ENCODE measurements around the gene NUTM2A.
"Not testable (repeated sequence)": the region's sequence is repeated elsewhere in the genome, so short reads cannot be mapped to it uniquely, and the experiment has no call there.

The NUTM2A gene

GRCh38 chr10:87219370-87219769, 5.9 kb upstream of the NUTM2A start:
- not testable (repeated sequence) for H3K4me3 ChIP-seq (ENCODE audit: low read depth in 1 of 2, low read length in 1 of 2); H3K9me3 ChIP-seq; H3K36me3 ChIP-seq; H3K4me1 ChIP-seq (ENCODE audit: control insufficient read depth in 1 of 2, insufficient read depth in 1 of 2, low read depth in 1 of 2, low read length in 1 of 2); H3K27ac ChIP-seq
- peaks cover 25% of the 10 kb centered on the region for H3K27me3 ChIP-seq

GRCh38 chr10:87222789-87223188, 2.5 kb upstream of the NUTM2A start:
- H3K9me3 ChIP-seq; H3K27me3 ChIP-seq; H3K4me3 ChIP-seq (ENCODE audit: low read depth in 1 of 2, low read length in 1 of 2); H3K27ac ChIP-seq; H3K4me1 ChIP-seq (ENCODE audit: control insufficient read depth in 1 of 2, insufficient read depth in 1 of 2, low read depth in 1 of 2, low read length in 1 of 2); H3K36me3 ChIP-seq: not testable (repeated sequence)

GRCh38 chr10:87228247-87228646, 3.0 kb downstream of the NUTM2A start:
- H3K4me1 ChIP-seq (ENCODE audit: control insufficient read depth in 1 of 2, insufficient read depth in 1 of 2, low read depth in 1 of 2, low read length in 1 of 2); H3K27ac ChIP-seq; H3K36me3 ChIP-seq; H3K9me3 ChIP-seq; H3K27me3 ChIP-seq; H3K4me3 ChIP-seq (ENCODE audit: low read depth in 1 of 2, low read length in 1 of 2): not testable (repeated sequence)

- not testable (repeated sequence) for H3K4me1 ChIP-seq (ENCODE audit: control insufficient read depth in 1 of 2, insufficient read depth in 1 of 2, low read depth in 1 of 2, low read length in 1 of 2); H3K9me3 ChIP-seq; H3K4me3 ChIP-seq (ENCODE audit: low read depth in 1 of 2, low read length in 1 of 2); H3K27me3 ChIP-seq; H3K27ac ChIP-seq; H3K36me3 ChIP-seq
These were observed 4.0 kb downstream of the NUTM2A start for GRCh38 chr10:87229211-87229610.

GRCh38 chr10:87234854-87235253, 9.6 kb downstream of the NUTM2A start:
- H3K27ac ChIP-seq; H3K4me1 ChIP-seq (ENCODE audit: control insufficient read depth in 1 of 2, insufficient read depth in 1 of 2, low read depth in 1 of 2, low read length in 1 of 2); H3K36me3 ChIP-seq; H3K27me3 ChIP-seq; H3K9me3 ChIP-seq; H3K4me3 ChIP-seq (ENCODE audit: low read depth in 1 of 2, low read length in 1 of 2): not testable (repeated sequence)

GRCh38 chr10:87237244-87237643, 12.0 kb downstream of the NUTM2A start:
- H3K4me3 ChIP-seq (ENCODE audit: low read depth in 1 of 2, low read length in 1 of 2); H3K27me3 ChIP-seq; H3K27ac ChIP-seq; H3K4me1 ChIP-seq (ENCODE audit: control insufficient read depth in 1 of 2, insufficient read depth in 1 of 2, low read depth in 1 of 2, low read length in 1 of 2); H3K36me3 ChIP-seq; H3K9me3 ChIP-seq: not testable (repeated sequence)

GRCh38 chr10:87239346-87239808, 14.1 kb downstream of the NUTM2A start:
- not testable (repeated sequence) for H3K27me3 ChIP-seq; H3K4me1 ChIP-seq (ENCODE audit: control insufficient read depth in 1 of 2, insufficient read depth in 1 of 2, low read depth in 1 of 2, low read length in 1 of 2); H3K27ac ChIP-seq; H3K4me3 ChIP-seq (ENCODE audit: low read depth in 1 of 2, low read length in 1 of 2); H3K36me3 ChIP-seq; H3K9me3 ChIP-seq

GRCh38 chr10:87242192-87242591, 16.9 kb downstream of the NUTM2A start:
- H3K9me3 ChIP-seq; H3K27ac ChIP-seq; H3K4me1 ChIP-seq (ENCODE audit: control insufficient read depth in 1 of 2, insufficient read depth in 1 of 2, low read depth in 1 of 2, low read length in 1 of 2); H3K36me3 ChIP-seq; H3K27me3 ChIP-seq; H3K4me3 ChIP-seq (ENCODE audit: low read depth in 1 of 2, low read length in 1 of 2): not testable (repeated sequence)

- H3K27me3 ChIP-seq; H3K36me3 ChIP-seq; H3K4me3 ChIP-seq (ENCODE audit: low read depth in 1 of 2, low read length in 1 of 2); H3K9me3 ChIP-seq; H3K27ac ChIP-seq; H3K4me1 ChIP-seq (ENCODE audit: control insufficient read depth in 1 of 2, insufficient read depth in 1 of 2, low read depth in 1 of 2, low read length in 1 of 2): not testable (repeated sequence)
These were observed 22.1 kb downstream of the NUTM2A start for GRCh38 chr10:87247335-87247734.

- not testable (repeated sequence) for H3K27ac ChIP-seq; H3K4me3 ChIP-seq (ENCODE audit: low read depth in 1 of 2, low read length in 1 of 2); H3K36me3 ChIP-seq; H3K4me1 ChIP-seq (ENCODE audit: control insufficient read depth in 1 of 2, insufficient read depth in 1 of 2, low read depth in 1 of 2, low read length in 1 of 2); H3K9me3 ChIP-seq; H3K27me3 ChIP-seq
These were observed 23.6 kb downstream of the NUTM2A start for GRCh38 chr10:87248818-87249353.

- H3K4me3 ChIP-seq (ENCODE audit: low read depth in 1 of 2, low read length in 1 of 2); H3K27ac ChIP-seq; H3K4me1 ChIP-seq (ENCODE audit: control insufficient read depth in 1 of 2, insufficient read depth in 1 of 2, low read depth in 1 of 2, low read length in 1 of 2); H3K27me3 ChIP-seq; H3K9me3 ChIP-seq; H3K36me3 ChIP-seq: not testable (repeated sequence)
These were observed 55.6 kb downstream of the NUTM2A start for GRCh38 chr10:87280749-87281392.
